ENCODE results near the gene LETMD1. TPM values are rescaled to one million over a fixed set of nuclear protein-coding genes. Genes with fewer than 3 reads are reported as not detected.

Gene LETMD1
- polyA plus RNA-seq, 2 of the 4 experiments (the other 2 are of a cell fraction), result 29.6 to 72.9 TPM

DNA sequence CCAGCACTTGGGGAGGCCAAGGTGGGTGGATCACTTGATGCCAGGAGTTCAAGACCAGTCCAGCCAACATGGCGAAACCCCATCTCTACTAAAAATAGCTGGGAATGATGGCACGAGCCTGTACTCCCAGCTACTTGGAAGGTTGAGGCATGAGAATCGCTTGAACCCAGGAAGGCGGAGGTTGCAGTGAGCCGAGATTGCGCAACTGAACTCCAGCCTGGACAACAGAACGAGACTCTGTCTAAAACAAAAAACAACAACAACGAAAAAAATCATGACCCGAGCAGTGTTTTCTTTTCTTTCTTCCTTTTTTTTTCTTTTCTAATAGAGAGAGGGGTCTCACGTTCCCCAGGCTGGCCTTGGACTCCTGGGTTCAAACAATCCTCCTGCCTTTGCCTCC lies 38.8 kb downstream of the LETMD1 start:
- H3K4me3 ChIP-seq, result no peak overlapping the region
- WGBS (ENCODE audit: missing lambda C conversion rate), result 91% methylated on average over 10 of the region's 10 CpGs
- DNase-seq (ENCODE audit: low read depth in 1 of 2, low spot score in 1 of 2), result no peak
- peaks cover 5% of the 10 kb centered on the region; the same call in 2 of the 3 replicates for H3K4me1 ChIP-seq
- H3K9me3 ChIP-seq, result no peaks in the 10 kb centered on the region
- no peak overlapping the region for H3K4me2 ChIP-seq
- ChIA-PET POLR2A (interaction anchor here (0.6 kb wide), 1 partner anchor 16 kb away, joined by 3 read pairs; no protein-coding TSS in a partner anchor), CTCF (interaction anchor here (0.6 to 1.9 kb wide), 2 partner anchors 15 to 420 kb away, joined by 4 read pairs; no protein-coding TSS in a partner anchor)
- H3K27ac ChIP-seq, result no peak overlapping the region
- no peak for FAIRE-seq
- no peak for TF ChIP-seq KDM5A (IDR thresholded peaks at IDR 0.05)
- TF ChIP-seq CEBPB (IDR thresholded peaks at IDR 0.05), result peak; percentile 71 to 86; a peak in 3 of 4 replicates
- ATAC-seq, result no peak

DNA sequence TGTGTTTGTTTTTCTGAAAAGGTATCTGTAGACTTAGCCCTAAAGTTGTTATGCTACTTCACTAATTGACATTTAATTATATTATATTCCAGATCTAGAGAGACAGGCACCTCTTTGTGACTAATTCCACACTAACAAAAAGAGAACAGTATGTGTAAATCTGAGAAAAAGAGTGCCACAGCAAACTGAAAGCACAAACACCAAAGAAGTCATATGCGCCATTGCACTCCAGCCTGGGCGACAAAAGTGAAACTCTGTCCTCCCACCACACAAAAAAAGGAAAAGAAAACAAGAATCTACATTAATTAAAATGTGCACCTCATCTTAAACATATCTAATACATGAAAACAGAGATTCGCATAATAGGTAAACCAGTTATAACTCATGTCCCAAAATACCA lies 39.7 kb downstream of the LETMD1 start:
- POLR2A ChIA-PET, result no interaction called here
- no peak overlapping the region for H3K4me3 ChIP-seq
- no peak overlapping the region for H3K4me2 ChIP-seq
- CTCF ChIA-PET, result no interaction called here
- DNase-seq (ENCODE audit: low read depth in 1 of 2, low spot score in 1 of 2) (no peak), ATAC-seq (no peak), FAIRE-seq (no peak)
- H3K4me1 ChIP-seq, result no peaks in the 10 kb centered on the region
- H3K27ac ChIP-seq, result no peak overlapping the region
- 90% methylated on average over 3 of the region's 3 CpGs for WGBS (ENCODE audit: missing lambda C conversion rate)
- H3K9me3 ChIP-seq, result no peaks in the 10 kb centered on the region
- TF ChIP-seq HOXB13 (CRISPR knock-in tag; IDR thresholded peaks at IDR 0.05; ENCODE audit: low read depth) (no peak), EHF (CRISPR knock-in tag; IDR thresholded peaks at IDR 0.05) (no peak), ZFP36 (IDR thresholded peaks at IDR 0.05; ENCODE audit: borderline replicate concordance, partially characterized antibody) (no peak), MAX (IDR thresholded peaks at IDR 0.05) (no peak), POLR2AphosphoS2 (conservative IDR thresholded peaks at IDR 0.05; ENCODE audit: low read length) (no peak), RAD21 (conservative IDR thresholded peaks at IDR 0.05 in 1 of 2, IDR thresholded peaks at IDR 0.05 in 1 of 2) (no peak), MAFK (IDR thresholded peaks at IDR 0.05; ENCODE audit: partially characterized antibody) (no peak), NFE2L2 (conservative IDR thresholded peaks at IDR 0.05; ENCODE audit: low read length) (no peak), BHLHE40 (IDR thresholded peaks at IDR 0.05; ENCODE audit: low read depth, low read length) (no peak), CHD2 (IDR thresholded peaks at IDR 0.05; ENCODE audit: low read length, partially characterized antibody) (no peak), HOXB5 (CRISPR knock-in tag; IDR thresholded peaks at IDR 0.05) (no peak), RFX5 (IDR thresholded peaks at IDR 0.05) (no peak)
- TF ChIP-seq, protein P1, sequence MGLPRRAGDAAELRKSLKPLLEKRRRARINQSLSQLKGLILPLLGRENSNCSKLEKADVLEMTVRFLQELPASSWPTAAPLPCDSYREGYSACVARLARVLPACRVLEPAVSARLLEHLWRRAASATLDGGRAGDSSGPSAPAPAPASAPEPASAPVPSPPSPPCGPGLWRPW (IDR thresholded peaks at IDR 0.05), result no peak
- TF ChIP-seq, protein P2, sequence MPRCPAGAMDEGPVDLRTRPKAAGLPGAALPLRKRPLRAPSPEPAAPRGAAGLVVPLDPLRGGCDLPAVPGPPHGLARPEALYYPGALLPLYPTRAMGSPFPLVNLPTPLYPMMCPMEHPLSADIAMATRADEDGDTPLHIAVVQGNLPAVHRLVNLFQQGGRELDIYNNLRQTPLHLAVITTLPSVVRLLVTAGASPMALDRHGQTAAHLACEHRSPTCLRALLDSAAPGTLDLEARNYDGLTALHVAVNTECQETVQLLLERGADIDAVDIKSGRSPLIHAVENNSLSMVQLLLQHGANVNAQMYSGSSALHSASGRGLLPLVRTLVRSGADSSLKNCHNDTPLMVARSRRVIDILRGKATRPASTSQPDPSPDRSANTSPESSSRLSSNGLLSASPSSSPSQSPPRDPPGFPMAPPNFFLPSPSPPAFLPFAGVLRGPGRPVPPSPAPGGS (IDR thresholded peaks at IDR 0.05), result no peak

GRCh38 chr12:51090705-51091229 lies 42.6 kb downstream of the LETMD1 start:
- ChIA-PET CTCF (interaction anchor here (0.7 kb wide), 1 partner anchor 234 kb away, joined by 4 read pairs; no protein-coding TSS in a partner anchor), POLR2A (no interaction called here)
- 93% methylated on average over 10 of the region's 10 CpGs for WGBS (ENCODE audit: missing lambda C conversion rate)
- TF ChIP-seq CEBPB (IDR thresholded peaks at IDR 0.05), result peak; percentile 26 to 77; a peak in 3 of 4 replicates
- TF ChIP-seq HOXB13 (CRISPR knock-in tag; IDR thresholded peaks at IDR 0.05; ENCODE audit: low read depth), result no peak
- Histone ChIP-seq H3K9me3 (no peaks in the 10 kb centered on the region), H3K4me3 (no peak overlapping the region), H3K4me1 (no peaks in the 10 kb centered on the region), H3K27ac (no peak overlapping the region), H3K4me2 (no peak overlapping the region)
- FAIRE-seq (no peak), DNase-seq (ENCODE audit: low read depth in 1 of 2, low spot score in 1 of 2) (no peak), ATAC-seq (no peak)

GRCh38 chr12:51098611-51099010 lies 50.5 kb downstream of the LETMD1 start:
- Histone ChIP-seq H3K4me1 (no peaks in the 10 kb centered on the region), H3K4me3 (no peak overlapping the region), H3K4me2 (no peak overlapping the region), H3K27ac (no peak overlapping the region), H3K9me3 (no peaks in the 10 kb centered on the region)
- WGBS (ENCODE audit: missing lambda C conversion rate), result 94% methylated on average over 1 of the region's 1 CpG
- no peak for FAIRE-seq
- ATAC-seq, result no peak
- DNase-seq (ENCODE audit: low read depth in 1 of 2, low spot score in 1 of 2), result no peak
- TF ChIP-seq NFE2L2 (conservative IDR thresholded peaks at IDR 0.05; ENCODE audit: low read length), result no peak
- TF ChIP-seq POLR2A (IDR thresholded peaks at IDR 0.05; ENCODE audit: low read length), result no peak
- no peak for TF ChIP-seq TFCP2L1 (CRISPR knock-in tag; IDR thresholded peaks at IDR 0.05)
- TF ChIP-seq POLR2AphosphoS2 (conservative IDR thresholded peaks at IDR 0.05; ENCODE audit: low read length), result no peak
- TF ChIP-seq EHMT2 (IDR thresholded peaks at IDR 0.05; ENCODE audit: low read depth), result no peak
- TF ChIP-seq FOSB (CRISPR knock-in tag; IDR thresholded peaks at IDR 0.05), result no peak
- TF ChIP-seq RARB (CRISPR knock-in tag; IDR thresholded peaks at IDR 0.05), result no peak
- CTCF ChIA-PET, result no interaction called here
- POLR2A ChIA-PET, result no interaction called here
